Uterus (tissue), 4 donors: ENCODE measurements around the gene FNTB. TPM values are rescaled to one million over a fixed set of nuclear protein-coding genes. Genes with fewer than 3 reads are reported as not detected.

Experiments
- DNase-seq, 2 donors: peaks; one replicate each; pipeline ENCODE4 v3.0.0-alpha.2; 2019 to 2020
- H3K27ac ChIP-seq, 2 donors: fragments of 200-600 bp; sonication (generic); 1 replicate in 1 of 2; 2 replicates in 1 of 2; pipeline ENCODE4 v1.5.1; 2016 to 2018
- H3K27me3 ChIP-seq, 2 donors: fragments of 200-600 bp; sonication (generic); one replicate each; pipeline ENCODE4 v1.5.1; 2018 to 2019; ENCODE audit warnings: control low read depth in 1 of 2
- H3K36me3 ChIP-seq, 2 donors: fragments of 200-600 bp; sonication (generic); one replicate each; pipeline ENCODE4 v1.5.1; 2019; ENCODE audit warnings: control low read depth in 1 of 2
- H3K4me1 ChIP-seq, 2 donors: fragments of 200-600 bp; sonication (generic); one replicate each; pipeline ENCODE4 v1.5.1; 2018 to 2019; ENCODE audit warnings: control low read depth in 1 of 2
- H3K4me3 ChIP-seq, 2 donors: fragments of 200-600 bp; sonication (generic); 1 replicate in 1 of 2; 2 replicates in 1 of 2; pipeline ENCODE4 v1.5.1; 2018 to 2019; ENCODE audit warnings: mild to moderate bottlenecking in 1 of 2
- H3K9me3 ChIP-seq, 2 donors: fragments of 200-600 bp; sonication (generic); one replicate each; pipeline ENCODE4 v1.5.1; 2019; ENCODE audit warnings: control low read depth in 1 of 2
- CTCF ChIP-seq, 4 experiments: fragments of 200-600 bp in 2 of 4; fragments of 450-650 bp in 2 of 4; sonication (generic) in 2 of 4; IDR thresholded peaks; one replicate each; pipeline ENCODE4 v1.5.1; 2016 to 2019; ENCODE audit warnings: antibody characterized with exemption in 4 of 4, mild to moderate bottlenecking in 2 of 4, moderate library complexity in 1 of 4
- POLR2A ChIP-seq, 2 donors: fragments of 450-650 bp; IDR thresholded peaks; one replicate each; pipeline ENCODE4 v1.6.1; 2016; ENCODE audit warnings: antibody characterized with exemption in 2 of 2, mild to moderate bottlenecking in 1 of 2, moderate library complexity in 1 of 2
- intact Hi-C: fragments of 100-400 bp; cut with DNase I; formaldehyde crosslinking; loops from one replicate; pipeline ENCODE4 v1.15.1; 2023; ENCODE audit warnings: low total_unique reads
- total RNA-seq, 4 donors: library from RNA; depleted of rRNA in 3 of 4; stranded (reverse); fragments of >200 nt in 3 of 4; gene quantifications; one replicate each; pipeline versions ENCODE4 v1.1.0 to v1.2.4, GENCODE V29; 2014 to 2023
- donor health status: DM: yes; HTN: yes; CAD: no.

The FNTB gene
- total RNA-seq, 4 donors from 2014 or later = 7.4 to 29.7 (median 20.4) TPM

DNA sequence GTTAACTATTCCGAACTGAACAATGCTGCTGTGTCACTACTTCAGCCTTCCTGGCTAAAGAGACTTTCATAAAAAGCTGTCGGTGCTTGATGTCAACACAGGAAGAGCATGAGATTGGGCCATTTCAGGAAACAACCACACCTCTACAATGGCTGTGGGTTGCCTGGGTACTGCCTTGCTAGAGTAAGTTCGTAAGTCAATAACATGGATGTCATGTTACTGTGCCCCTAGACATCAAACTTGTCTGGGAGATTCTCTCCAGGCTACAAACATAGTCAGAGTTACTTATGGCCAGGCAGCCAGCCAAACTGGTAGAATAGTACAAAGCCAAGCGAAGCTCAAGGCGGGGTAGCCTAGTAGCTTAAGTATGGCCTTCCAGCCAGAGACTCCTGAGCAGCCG is 92.5 kb downstream of the FNTB start:
- Histone ChIP-seq H3K27me3 (no peaks in the 10 kb centered on the region), H3K9me3 (no peaks in the 10 kb centered on the region), H3K27ac (peak overlapping the region in 1 of 2 donors; percentile 55), H3K4me3 (no peak overlapping the region), H3K36me3 (no peaks in the 10 kb centered on the region), H3K4me1 (peaks cover 3 to 12% of the 10 kb centered on the region in 2 donors)
- TF ChIP-seq CTCF (IDR thresholded peaks at IDR 0.05) (no peak), POLR2A (IDR thresholded peaks at IDR 0.05) (no peak)
- intact Hi-C loops = no loop called here
- DNase-seq = no peak

DNA sequence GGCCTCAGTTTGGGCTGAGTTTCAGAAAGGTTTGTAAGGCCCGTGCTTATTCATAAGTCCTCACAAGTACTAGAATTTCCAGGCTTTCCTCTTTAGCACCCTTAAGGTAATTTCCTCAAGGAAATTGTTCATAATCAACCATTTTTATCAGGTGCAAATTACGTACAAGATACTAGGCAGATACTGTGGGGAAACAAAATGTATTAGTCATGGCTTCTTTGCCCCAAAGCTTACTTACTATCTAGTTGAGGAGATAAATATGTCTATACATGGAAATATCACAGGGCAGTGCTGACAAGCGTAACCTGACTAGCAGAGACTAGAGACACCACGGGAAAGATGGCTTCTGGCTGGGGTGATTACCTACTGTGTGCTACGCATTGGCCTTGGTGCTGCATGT is 93.1 kb downstream of the FNTB start:
- Histone ChIP-seq H3K36me3 (no peaks in the 10 kb centered on the region), H3K9me3 (no peaks in the 10 kb centered on the region), H3K27ac (peak overlapping the region in 1 of 2 donors; percentile 55), H3K4me1 (peaks cover 3 to 13% of the 10 kb centered on the region in 2 donors), H3K27me3 (no peaks in the 10 kb centered on the region), H3K4me3 (no peak overlapping the region)
- intact Hi-C loops = no loop called here
- TF ChIP-seq POLR2A (IDR thresholded peaks at IDR 0.05) (no peak), CTCF (IDR thresholded peaks at IDR 0.05) (no peak)
- DNase-seq = no peak

GRCh38 chr14:65080960-65081747 is 94.5 kb downstream of the FNTB start:
- no peaks in the 10 kb centered on the region for H3K9me3 ChIP-seq
- H3K4me1 ChIP-seq = peaks cover 3 to 13% of the 10 kb centered on the region in 2 donors
- DNase-seq = no peak
- H3K4me3 ChIP-seq = no peak overlapping the region
- no peak for TF ChIP-seq CTCF (IDR thresholded peaks at IDR 0.05)
- no peak for TF ChIP-seq POLR2A (IDR thresholded peaks at IDR 0.05)
- H3K27ac ChIP-seq = peak overlapping the region in 1 of 2 donors; percentile 55
- H3K27me3 ChIP-seq = no peaks in the 10 kb centered on the region
- no peaks in the 10 kb centered on the region for H3K36me3 ChIP-seq
- intact Hi-C loops = no loop called here

DNA sequence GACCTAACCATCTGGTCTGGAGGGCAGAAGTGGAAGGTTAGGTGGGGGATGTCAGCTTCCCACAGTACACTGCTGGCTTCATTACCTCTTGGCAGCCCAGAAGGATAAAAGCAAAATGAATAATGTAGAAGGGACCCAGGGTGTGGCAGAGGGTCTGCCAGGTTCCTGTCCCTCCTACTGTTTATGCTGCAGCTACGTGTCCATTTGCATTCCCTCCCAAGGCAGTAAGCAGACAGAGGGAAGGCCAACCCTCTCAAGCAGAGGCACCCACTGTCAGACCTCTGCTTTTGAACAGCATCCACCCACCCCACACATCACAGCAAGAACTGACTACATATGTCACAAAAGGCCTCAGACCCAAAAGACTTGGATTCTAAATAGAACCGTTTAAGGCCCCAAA is 96.2 kb downstream of the FNTB start:
- Histone ChIP-seq H3K27me3 (no peaks in the 10 kb centered on the region), H3K9me3 (no peaks in the 10 kb centered on the region), H3K4me1 (peaks cover 3 to 13% of the 10 kb centered on the region in 2 donors), H3K36me3 (no peaks in the 10 kb centered on the region), H3K4me3 (no peak overlapping the region), H3K27ac (peak overlapping the region in 1 of 2 donors; percentile 20)
- TF ChIP-seq POLR2A (IDR thresholded peaks at IDR 0.05) = no peak
- no peak for TF ChIP-seq CTCF (IDR thresholded peaks at IDR 0.05)
- intact Hi-C loops = no loop called here
- DNase-seq = no peak
